BJ (cell line): ENCODE measurements around the gene COPG1. TPM values are rescaled to one million over a fixed set of nuclear protein-coding genes. Genes with fewer than 3 reads are reported as not detected.

Experiments
- CTCF ChIA-PET: fragments of 350-600 bp; formaldehyde crosslinking; extraction: SDS; loops from one replicate; lab custom pipeline; 2021; ENCODE audit warnings: antibody characterized with exemption, inconsistent platforms; lab: Yijun Ruan, JAX
- POLR2A ChIA-PET: fragments of 300-600 bp; sonication (Branson Sonifier 250); formaldehyde crosslinking; extraction: SDS; loops from one replicate; lab custom pipeline; 2021; ENCODE audit warnings: antibody characterized with exemption; lab: Charles Lee
- DNase-seq: peaks from one replicate; pipeline ENCODE4 v3.0.0-alpha.2; 2011; ENCODE audit warnings: low read depth
- H3K27me3 ChIP-seq: 2 replicates; pipeline ENCODE4 v1.6.0; 2011; ENCODE audit warnings: low read length; ENCODE audit not compliant: control insufficient read depth, insufficient read depth
- H3K36me3 ChIP-seq: 2 replicates; pipeline ENCODE4 v1.5.1; 2011; ENCODE audit warnings: low read length; ENCODE audit not compliant: control insufficient read depth, insufficient read depth
- H3K4me3 ChIP-seq: 2 replicates; pipeline ENCODE4 v1.5.1; 2011; ENCODE audit warnings: low read depth, mild to moderate bottlenecking, control low read depth, low read length
- CTCF ChIP-seq: IDR thresholded peaks from 2 replicates; pipeline ENCODE4 v1.5.1; 2011; ENCODE audit warnings: low read depth, mild to moderate bottlenecking, control low read depth, inconsistent platforms, low read length, moderate library complexity; ENCODE audit not compliant: insufficient read depth
- polyA plus RNA-seq: library from polyadenylated mRNA; depleted of rRNA; stranded (reverse); fragments of >200 nt; gene quantifications from 2 replicates; pipeline ENCODE4 v1.2.3, GENCODE V29; 2011

Gene COPG1
- polyA plus RNA-seq, 1 experiment, result 220 TPM

DNA sequence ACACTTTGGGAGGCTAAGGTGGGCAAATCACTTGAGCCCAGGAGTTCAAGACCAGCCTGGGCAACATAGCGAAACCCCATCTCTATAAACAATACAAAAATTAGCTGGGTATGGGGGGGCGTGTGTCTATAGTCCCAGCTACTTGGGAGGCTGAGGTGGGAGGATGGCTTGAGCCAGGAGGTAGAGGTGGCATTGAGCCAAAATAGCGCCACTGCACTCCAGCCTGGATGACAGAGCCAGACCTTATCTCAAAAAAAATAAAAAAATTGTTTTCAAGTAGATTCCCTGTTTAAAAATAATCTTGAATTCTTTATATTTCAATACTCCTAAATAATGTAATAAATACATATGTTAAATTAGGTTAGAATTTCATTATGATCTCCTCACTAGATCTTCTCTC lies 39.0 kb downstream of the COPG1 start:
- Histone ChIP-seq H3K4me3 (no peak overlapping the region), H3K27me3 (no peaks in the 10 kb centered on the region), H3K36me3 (peaks cover 2% of the 10 kb centered on the region)
- no peak for TF ChIP-seq CTCF
- ChIA-PET CTCF (interaction anchor here (0.6 to 1.5 kb wide), 5 partner anchors 14 to 235 kb away, joined by 3 to 6 read pairs (median 4); a partner anchor contains a TSS), POLR2A (interaction anchor here (1.0 kb wide), 1 partner anchor 28 kb away, joined by 3 read pairs; a partner anchor contains a TSS)
- DNase-seq, result no peak

- Histone ChIP-seq H3K4me3 (no peak overlapping the region), H3K36me3 (peaks cover 2% of the 10 kb centered on the region), H3K27me3 (no peaks in the 10 kb centered on the region)
- DNase-seq, result no peak
- TF ChIP-seq CTCF, result no peak
- ChIA-PET CTCF (interaction anchor here (1.3 to 1.5 kb wide), 3 partner anchors 13 to 236 kb away, joined by 4 to 6 read pairs (median 4); a partner anchor contains a TSS), POLR2A (interaction anchor here (0.7 to 1.0 kb wide), 2 partner anchors 27 to 43 kb away, joined by 3 read pairs; a partner anchor contains a TSS)
These were observed 40.0 kb downstream of the COPG1 start for GRCh38 chr3:129289201-129289921.

- no peak for DNase-seq
- H3K36me3 ChIP-seq, result peaks cover 4% of the 10 kb centered on the region
- TF ChIP-seq CTCF, result no peak
- CTCF ChIA-PET, result interaction anchor here (1.3 kb wide), 1 partner anchor 21 kb away, joined by 3 read pairs; no protein-coding TSS in a partner anchor
- H3K27me3 ChIP-seq, result no peaks in the 10 kb centered on the region
- no peak overlapping the region for H3K4me3 ChIP-seq
- POLR2A ChIA-PET, result no interaction called here
These were observed 42.0 kb downstream of the COPG1 start for GRCh38 chr3:129291236-129291886.

DNA sequence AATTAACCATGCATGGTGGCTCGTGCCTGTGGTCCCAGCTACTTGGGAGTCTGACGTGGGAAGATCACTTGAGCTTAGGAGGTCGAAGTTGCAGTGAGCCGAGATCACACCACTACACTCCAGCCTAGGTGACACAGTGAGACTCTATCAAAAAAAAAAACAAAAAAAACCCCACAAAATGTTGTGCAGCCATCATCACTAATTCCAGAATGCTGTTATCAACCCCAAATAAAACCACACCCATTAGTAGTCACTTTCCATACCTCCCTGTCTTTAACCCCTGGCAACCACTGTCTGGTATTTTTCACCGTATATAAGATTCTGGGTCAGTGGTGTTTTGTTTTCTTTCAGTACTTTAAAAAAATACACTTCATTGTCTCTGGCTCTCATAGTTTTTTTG lies 45.9 kb downstream of the COPG1 start:
- Histone ChIP-seq H3K27me3 (no peaks in the 10 kb centered on the region), H3K36me3 (peaks cover 6% of the 10 kb centered on the region), H3K4me3 (no peak overlapping the region)
- ChIA-PET POLR2A (interaction anchor here (0.7 kb wide), 1 partner anchor 35 kb away, joined by 6 read pairs; no protein-coding TSS in a partner anchor), CTCF (no interaction called here)
- no peak for DNase-seq
- TF ChIP-seq CTCF, result no peak
